Endometrial microvascular endothelial cells (primary cell): ENCODE data around the gene CSNK1D. TPM values are rescaled to one million over a fixed set of nuclear protein-coding genes. Genes with fewer than 3 reads are reported as not detected.

Source experiments
- in situ Hi-C: cut with HindIII; loops from 2 replicates; pipeline ENCODE4 v1.10.0; 2017; ENCODE audit warnings: low sequenced_read_pairs, low pct_unique_long_range_greater_than_20kb; ENCODE audit errors: inconsistent ontology term
- total RNA-seq: library from RNA; depleted of rRNA; stranded (reverse); fragments of >200 nt; gene quantifications from one replicate; pipeline ENCODE4 v1.2.3, GENCODE V29; 2015; ENCODE audit errors: inconsistent ontology term

The CSNK1D gene
- total RNA-seq, 1 donor from 2014 or later, result 74.1 TPM

GRCh38 chr17:82313195-82314011 lies 39.9 kb upstream of the CSNK1D start:
- in situ Hi-C loops, result no loop called here

GRCh38 chr17:82311971-82312370 lies 38.5 kb upstream of the CSNK1D start:
- in situ Hi-C loops, result no loop called here

GRCh38 chr17:82310877-82311276 lies 37.4 kb upstream of the CSNK1D start:
- in situ Hi-C loops, result no loop called here

GRCh38 chr17:82309656-82310570 lies 36.4 kb upstream of the CSNK1D start:
- in situ Hi-C loops, result no loop called here

- in situ Hi-C loops, result no loop called here
These were observed 32.3 kb upstream of the CSNK1D start for GRCh38 chr17:82305727-82306300.

GRCh38 chr17:82304826-82305726 lies 31.6 kb upstream of the CSNK1D start:
- in situ Hi-C loops, result no loop called here

- in situ Hi-C loops, result no loop called here
These were observed 30.7 kb upstream of the CSNK1D start for GRCh38 chr17:82303944-82304808.

GRCh38 chr17:82302991-82303943 lies 29.8 kb upstream of the CSNK1D start:
- in situ Hi-C loops, result no loop called here

- in situ Hi-C loops, result no loop called here
These were observed 29.1 kb upstream of the CSNK1D start for GRCh38 chr17:82302568-82302963.

- in situ Hi-C loops, result no loop called here
These were observed 28.5 kb upstream of the CSNK1D start for GRCh38 chr17:82301916-82302567.

GRCh38 chr17:82301300-82301915 lies 27.9 kb upstream of the CSNK1D start:
- in situ Hi-C loops, result no loop called here

GRCh38 chr17:82300707-82301270 lies 27.3 kb upstream of the CSNK1D start:
- in situ Hi-C loops, result no loop called here

- in situ Hi-C loops, result no loop called here
These were observed 26.7 kb upstream of the CSNK1D start for GRCh38 chr17:82300228-82300627.

- in situ Hi-C loops, result no loop called here
These were observed 26.0 kb upstream of the CSNK1D start for GRCh38 chr17:82299452-82299851.

GRCh38 chr17:82298538-82299421 lies 25.3 kb upstream of the CSNK1D start:
- in situ Hi-C loops, result no loop called here
